Measurements from ENCODE around the gene CCDC61.
A peak's percentile ranks its signal among the peaks of the same experiment; 100 is the strongest.

Gene CCDC61

GRCh38 chr19:45975306-45976070 lies 19.8 kb upstream of the CCDC61 start:
- DNase-seq: no peak

DNA sequence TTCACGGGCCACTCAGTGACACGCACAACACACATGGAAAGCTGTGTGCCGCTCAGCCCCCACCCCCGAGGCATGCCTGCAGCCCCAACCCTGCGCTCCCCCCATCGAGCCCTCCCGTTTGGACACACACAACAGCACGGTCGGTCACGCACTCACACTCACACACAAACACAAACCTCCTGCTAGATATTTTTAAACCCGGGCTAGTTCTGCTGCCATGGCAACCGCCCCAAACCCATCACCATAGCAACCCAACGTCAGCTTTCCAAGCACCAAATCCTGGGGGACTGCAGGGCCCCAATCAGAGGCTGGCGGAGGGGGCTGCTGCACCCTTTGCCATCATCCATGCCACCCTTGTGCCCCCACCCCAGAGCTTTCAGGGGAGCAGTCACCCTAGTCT lies 19.1 kb upstream of the CCDC61 start:
- DNase-seq: no peak

- DNase-seq: no peak
Measured at GRCh38 chr19:45978156-45978555, 17.1 kb upstream of the CCDC61 start.

GRCh38 chr19:45981350-45981749 lies 13.9 kb upstream of the CCDC61 start:
- no peak for DNase-seq

DNA sequence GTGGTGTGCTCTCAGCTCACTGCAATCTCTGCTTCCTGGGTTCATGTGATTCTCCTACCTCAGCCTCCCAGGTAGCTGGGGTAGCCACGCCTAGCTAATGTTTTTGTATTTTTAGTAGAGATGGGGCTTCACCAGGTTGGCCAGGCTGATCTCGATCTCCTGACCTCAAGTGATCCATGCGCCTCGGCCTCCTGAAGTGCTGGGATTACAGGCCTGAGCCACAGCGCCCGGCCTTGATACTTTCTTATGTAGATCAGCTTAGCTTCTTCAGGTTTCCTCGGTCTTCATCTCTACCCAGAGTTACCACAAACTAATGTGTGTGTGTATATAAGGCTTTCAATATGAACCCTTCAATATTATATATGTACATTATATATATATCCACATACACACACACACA lies 9.9 kb upstream of the CCDC61 start:
- DNase-seq: no peak

- DNase-seq: no peak
Measured at GRCh38 chr19:45990113-45990728, 5.0 kb upstream of the CCDC61 start.

GRCh38 chr19:45994456-45994997 lies 740 bp upstream of the CCDC61 start:
- DNase-seq: no peak

DNA sequence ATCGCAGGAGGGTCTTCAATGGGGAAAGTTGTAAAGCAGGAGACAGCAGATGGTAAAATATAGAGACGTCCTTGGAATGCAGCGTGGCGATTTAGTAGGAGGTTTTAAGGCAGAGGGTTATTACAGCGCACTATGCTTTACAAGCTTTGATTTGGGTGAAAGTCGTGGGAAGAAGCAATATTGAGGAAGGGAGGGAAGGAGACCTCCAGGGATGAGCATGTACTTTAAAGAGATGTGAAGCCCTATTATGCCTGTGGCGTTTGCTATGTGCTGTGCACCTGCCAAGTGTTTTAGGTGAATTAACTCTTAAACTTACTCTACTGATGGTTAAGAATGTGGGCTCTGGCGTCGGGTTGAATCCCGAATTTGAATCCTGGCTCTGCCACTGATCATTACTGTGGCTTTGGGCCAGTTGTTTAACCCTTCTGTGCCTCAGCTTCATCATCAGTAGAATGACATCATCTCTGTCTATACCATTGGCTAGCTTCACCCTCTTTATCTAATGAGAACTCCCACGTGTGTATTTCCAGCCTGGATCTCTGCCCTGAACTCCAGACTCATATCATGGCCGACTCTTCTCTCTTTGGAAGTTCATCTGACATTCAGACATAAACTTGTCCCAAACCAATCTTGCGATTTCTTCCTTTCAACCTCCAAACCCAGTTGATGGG lies 583 bp downstream of the CCDC61 start:
- no peak for DNase-seq

DNA sequence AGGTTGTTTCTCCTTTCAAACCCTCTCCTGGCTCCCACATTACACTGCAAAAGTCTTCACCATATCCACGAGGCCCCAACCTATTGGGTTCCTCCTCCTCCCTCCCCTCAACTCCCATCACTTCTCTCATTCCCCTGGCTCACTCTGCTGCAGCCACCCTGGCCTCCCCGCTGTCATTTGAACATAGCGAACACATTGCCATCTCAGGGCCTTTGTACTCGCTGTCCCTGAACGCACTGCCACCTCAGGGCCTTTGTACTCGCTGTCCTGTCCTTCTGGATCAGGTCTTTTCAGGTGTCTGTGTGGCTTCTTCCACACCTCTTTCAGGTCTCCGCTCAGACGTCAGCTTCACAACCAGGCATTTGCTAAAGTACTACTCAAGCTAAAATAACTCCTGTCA lies 1.7 kb downstream of the CCDC61 start:
- no peak for DNase-seq

DNA sequence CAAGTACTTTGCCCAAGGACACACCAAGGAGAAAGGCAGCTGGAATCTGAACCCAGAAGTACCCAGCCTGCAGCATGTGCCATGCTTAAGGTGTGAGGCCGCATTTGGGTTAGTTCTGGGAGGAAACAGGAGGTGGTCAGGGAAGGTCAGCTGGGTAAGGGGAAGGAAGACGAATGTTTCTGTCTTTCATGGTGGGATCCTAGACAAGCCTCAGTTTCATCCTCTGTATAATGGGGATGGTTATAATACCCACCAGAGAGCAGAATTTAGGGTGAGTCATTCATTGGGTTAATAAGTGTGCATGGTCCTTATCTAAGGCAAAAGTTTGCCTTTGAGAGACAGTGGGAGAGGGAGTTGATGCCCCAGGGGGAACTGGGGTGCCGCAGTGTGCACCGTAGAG lies 3.6 kb downstream of the CCDC61 start:
- DNase-seq: no peak

DNA sequence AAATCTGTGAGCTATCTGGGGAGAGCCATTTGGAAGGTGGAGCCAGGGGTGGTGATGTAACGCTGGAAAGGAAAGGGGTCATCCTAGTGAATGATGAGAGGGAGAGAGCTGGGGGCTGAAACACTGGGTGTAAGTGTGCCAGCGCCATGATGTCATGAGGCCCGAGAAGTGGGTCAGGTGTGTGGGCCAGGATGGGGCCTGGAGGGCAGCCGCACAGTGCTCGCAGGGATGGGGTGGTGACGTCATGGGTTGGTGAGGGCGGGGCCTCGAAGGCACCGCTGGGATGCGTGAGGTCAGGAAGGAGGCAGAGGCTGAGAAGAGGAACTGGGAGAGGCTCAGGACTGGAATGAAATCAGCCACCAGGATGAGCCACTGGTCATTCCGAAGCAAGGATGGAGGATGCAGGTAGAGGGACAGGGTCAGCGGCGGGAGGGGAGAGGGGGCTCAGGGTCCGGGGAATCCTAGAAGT lies 4.4 kb downstream of the CCDC61 start:
- DNase-seq: peak; percentile 58

GRCh38 chr19:46000491-46001246 lies 5.4 kb downstream of the CCDC61 start:
- DNase-seq: peak; percentile 78

GRCh38 chr19:46002678-46003275 lies 7.5 kb downstream of the CCDC61 start:
- DNase-seq: no peak

DNA sequence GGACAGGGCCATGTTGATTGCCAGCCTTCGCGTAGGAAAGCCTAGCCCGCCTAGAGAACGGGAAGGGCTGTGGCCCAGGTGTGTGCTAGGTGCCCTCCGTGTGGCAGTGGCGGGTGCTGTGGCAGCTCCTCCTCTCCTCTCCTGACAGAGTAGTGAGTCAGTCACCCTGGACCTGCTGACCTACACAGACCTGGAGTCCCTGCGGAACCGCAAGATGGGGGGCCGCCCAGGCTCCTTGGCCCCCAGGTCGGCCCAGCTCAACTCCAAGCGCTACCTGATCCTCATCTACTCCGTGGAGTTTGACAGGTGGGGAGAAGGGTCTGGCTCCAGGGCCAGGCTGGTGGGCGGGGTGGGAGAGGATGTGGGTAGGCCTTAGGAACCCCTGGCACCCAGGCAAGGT lies 11.1 kb downstream of the CCDC61 start:
- DNase-seq: no peak

GRCh38 chr19:46009530-46010510 lies 14.6 kb downstream of the CCDC61 start:
- peak; percentile 52 for DNase-seq

DNA sequence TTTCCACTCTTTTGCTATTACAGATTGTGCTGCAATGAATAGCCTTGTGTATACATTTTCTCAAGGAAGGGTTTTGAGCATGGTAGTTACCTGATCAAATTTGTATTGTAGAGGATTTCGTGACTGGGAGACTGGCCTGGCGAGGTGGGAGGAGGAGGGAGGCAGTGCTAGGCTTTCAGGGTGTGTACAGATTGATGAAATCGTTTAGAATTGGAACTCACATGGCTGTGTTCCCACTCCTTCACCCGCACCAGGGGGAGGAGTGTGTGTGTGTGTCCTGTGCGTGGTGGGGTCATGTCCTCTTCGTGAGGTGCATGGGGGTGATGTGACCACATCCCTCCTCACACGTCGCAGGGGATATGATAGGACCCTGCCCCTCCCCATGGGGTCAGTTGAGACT lies 19.3 kb downstream of the CCDC61 start:
- DNase-seq: no peak

- DNase-seq: peak; percentile 93
Measured at GRCh38 chr19:46014941-46015686, 19.8 kb downstream of the CCDC61 start.

DNA sequence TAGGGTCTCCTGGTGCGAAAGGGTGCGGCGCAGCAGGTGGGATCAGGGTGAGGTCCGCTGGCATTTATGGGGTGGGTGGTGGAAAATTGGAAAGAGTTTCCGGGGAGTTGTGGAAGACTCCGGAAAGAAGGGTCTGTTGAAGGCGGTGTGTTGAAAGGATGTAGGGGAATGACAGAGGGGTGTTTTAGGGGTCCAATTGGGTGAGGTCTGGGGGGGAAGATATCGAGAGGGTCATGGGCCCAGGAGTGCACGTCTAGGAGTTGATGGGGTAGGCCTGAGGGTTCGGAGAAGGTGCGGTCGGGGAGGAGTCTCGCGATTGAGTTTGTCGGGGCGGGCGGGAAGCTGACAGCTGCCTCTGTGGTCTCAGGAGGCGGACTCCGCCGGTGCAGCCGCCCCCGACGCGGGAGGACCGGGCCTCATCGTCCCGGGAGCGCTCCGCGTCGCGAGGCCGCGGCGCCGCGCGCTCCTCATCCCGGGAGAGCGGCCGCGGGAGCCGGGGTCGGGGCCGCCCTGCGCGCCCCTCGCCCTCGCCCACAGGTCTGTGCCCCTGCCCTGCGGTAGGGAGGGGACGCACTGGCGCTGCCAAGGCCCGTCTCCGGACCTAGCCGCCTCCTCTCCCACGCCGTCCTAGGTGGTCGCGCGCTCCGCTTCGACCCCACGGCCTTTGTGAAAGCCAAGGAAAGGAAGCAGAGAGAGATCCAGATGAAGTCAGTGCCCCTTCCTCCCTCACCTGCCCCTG lies 20.6 kb downstream of the CCDC61 start:
- DNase-seq: no peak

DNA sequence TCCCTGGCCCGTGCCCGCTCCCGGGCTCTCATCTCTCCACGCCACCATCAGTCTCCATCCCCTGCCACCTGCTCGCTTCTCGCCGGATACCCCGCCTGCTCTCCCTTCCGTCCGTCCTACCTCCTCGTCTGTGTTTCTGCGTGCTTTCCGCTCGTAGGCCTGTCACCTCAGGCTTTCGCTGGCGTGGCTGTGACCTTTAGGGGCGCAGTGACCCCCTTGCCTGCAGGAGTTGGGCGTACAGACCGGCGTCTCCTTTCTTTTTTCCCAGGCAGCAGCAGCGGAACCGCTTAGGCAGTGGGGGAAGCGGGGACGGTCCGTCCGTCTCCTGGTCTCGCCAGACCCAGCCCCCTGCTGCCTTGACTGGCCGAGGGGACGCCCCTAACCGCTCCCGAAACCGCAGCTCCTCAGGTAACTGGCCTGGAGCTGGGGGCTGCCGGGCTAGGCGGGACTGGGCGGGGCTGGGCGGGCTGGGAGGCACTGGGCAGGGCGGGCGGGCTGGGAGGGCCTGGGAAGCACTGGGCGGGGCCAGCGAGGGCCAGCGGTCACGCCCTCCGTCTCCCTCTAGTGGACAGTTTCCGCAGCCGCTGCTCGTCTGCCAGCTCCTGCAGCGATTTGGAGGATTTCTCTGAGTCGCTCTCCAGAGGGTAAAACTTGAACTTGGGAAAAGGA lies 21.3 kb downstream of the CCDC61 start:
- DNase-seq: peak; percentile 80
